Colonic mucosa (tissue), 4 donors: Measurements from ENCODE around the gene MASP2. TPM values are rescaled to one million over a fixed set of nuclear protein-coding genes. Genes with fewer than 3 reads are reported as not detected.
"Not testable (repeated sequence)": the region's sequence is repeated elsewhere in the genome, so short reads cannot be mapped to it uniquely, and the experiment has no call there.

Experiments
- DNase-seq: peaks from one replicate; pipeline ENCODE4 v3.0.0-alpha.2; 2020
- H3K27ac ChIP-seq: fragments of 200-600 bp; one replicate; pipeline ENCODE4 v1.8.0; 2021
- H3K27me3 ChIP-seq: fragments of 200-600 bp; one replicate; pipeline ENCODE4 v1.8.0; 2021
- H3K36me3 ChIP-seq: fragments of 200-600 bp; one replicate; pipeline ENCODE4 v1.8.0; 2021
- H3K4me1 ChIP-seq: fragments of 200-600 bp; one replicate; pipeline ENCODE4 v1.8.0; 2021; ENCODE audit warnings: mild to moderate bottlenecking
- H3K4me3 ChIP-seq: fragments of 200-600 bp; one replicate; pipeline ENCODE4 v1.8.0; 2021
- H3K9ac ChIP-seq, 2 donors: one replicate each; pipeline ENCODE4 v1.7.0; 2013; ENCODE audit warnings: control low read depth in 2 of 2, low read depth in 2 of 2, low read length in 2 of 2
- H3K9me3 ChIP-seq: fragments of 200-600 bp; one replicate; pipeline ENCODE4 v1.8.0; 2021
- intact Hi-C: fragments of 100-400 bp; cut with DNase I; formaldehyde crosslinking; loops from one replicate; pipeline ENCODE4 v1.14.1; 2022
- total RNA-seq, 2 donors: library from RNA; stranded (reverse); fragmentation: NEBNext Ultra II Directional in 1 of 2; extraction: Animal tissue kit (Norgen Biotek cat#: 25700) in 1 of 2; gene quantifications; one replicate each; pipeline ENCODE4 v1.2.1, GENCODE V29; 2021
- TF ChIP-seq, protein P1 (sequence below): fragments of 200-600 bp; IDR thresholded peaks from one replicate; pipeline ENCODE4 v1.8.0; 2022; ENCODE audit warnings: antibody characterized with exemption, mild to moderate bottlenecking
- donor health status: healthy.
- donor health status: DM: no; HTN: no; CAD: no.
- donor health status: DM: no; HTN: no; CAD: no.

Gene MASP2
- total RNA-seq, 2 donors from 2014 or later: 0.32 TPM; not detected in 1

DNA sequence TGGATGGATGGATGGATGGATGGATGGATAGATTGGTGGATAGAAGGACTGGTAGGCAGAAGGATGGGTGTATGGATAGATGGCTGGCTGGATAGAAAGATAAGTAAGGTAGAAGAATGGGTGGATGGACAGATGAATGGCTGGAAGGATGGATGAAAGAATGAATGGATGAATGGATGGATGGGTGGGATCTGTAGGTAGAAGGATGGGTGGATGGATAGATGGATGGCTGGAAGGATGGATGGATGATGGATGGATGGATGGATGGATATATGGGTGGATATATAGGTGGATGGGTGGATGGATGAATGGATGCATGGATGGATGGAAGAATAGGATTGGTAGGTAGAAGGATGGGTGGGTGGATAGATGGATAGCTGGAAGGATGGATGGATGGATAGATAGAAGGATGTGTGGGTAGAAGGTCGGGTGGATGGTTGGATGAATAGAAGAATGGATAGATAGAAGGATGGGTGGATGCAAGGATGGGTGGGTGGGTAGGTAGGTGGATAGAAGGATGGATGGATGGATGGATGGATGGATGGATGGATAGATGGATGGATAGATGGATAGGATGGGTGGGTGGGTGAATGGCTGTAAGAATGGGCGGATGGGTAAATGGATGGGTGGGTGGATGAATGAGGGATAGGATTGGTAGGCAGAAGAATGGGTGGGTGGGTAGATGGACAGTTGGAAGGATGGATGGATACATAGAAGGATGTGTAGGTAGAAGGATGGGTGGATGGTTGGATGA lies 7.5 kb downstream of the MASP2 start:
- Histone ChIP-seq H3K9me3 (no peaks in the 10 kb centered on the region), H3K4me1 (no peaks in the 10 kb centered on the region), H3K27me3 (no peaks in the 10 kb centered on the region), H3K36me3 (no peaks in the 10 kb centered on the region), H3K4me3 (no peak overlapping the region), H3K9ac (no peak overlapping the region), H3K27ac (no peak overlapping the region)
- intact Hi-C loops: loop anchor here (5.0 kb wide), 1 partner anchor 603 kb away; no protein-coding TSS in a partner anchor
- no peak for DNase-seq
- TF ChIP-seq, protein P1, sequence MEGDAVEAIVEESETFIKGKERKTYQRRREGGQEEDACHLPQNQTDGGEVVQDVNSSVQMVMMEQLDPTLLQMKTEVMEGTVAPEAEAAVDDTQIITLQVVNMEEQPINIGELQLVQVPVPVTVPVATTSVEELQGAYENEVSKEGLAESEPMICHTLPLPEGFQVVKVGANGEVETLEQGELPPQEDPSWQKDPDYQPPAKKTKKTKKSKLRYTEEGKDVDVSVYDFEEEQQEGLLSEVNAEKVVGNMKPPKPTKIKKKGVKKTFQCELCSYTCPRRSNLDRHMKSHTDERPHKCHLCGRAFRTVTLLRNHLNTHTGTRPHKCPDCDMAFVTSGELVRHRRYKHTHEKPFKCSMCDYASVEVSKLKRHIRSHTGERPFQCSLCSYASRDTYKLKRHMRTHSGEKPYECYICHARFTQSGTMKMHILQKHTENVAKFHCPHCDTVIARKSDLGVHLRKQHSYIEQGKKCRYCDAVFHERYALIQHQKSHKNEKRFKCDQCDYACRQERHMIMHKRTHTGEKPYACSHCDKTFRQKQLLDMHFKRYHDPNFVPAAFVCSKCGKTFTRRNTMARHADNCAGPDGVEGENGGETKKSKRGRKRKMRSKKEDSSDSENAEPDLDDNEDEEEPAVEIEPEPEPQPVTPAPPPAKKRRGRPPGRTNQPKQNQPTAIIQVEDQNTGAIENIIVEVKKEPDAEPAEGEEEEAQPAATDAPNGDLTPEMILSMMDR: no peak

DNA sequence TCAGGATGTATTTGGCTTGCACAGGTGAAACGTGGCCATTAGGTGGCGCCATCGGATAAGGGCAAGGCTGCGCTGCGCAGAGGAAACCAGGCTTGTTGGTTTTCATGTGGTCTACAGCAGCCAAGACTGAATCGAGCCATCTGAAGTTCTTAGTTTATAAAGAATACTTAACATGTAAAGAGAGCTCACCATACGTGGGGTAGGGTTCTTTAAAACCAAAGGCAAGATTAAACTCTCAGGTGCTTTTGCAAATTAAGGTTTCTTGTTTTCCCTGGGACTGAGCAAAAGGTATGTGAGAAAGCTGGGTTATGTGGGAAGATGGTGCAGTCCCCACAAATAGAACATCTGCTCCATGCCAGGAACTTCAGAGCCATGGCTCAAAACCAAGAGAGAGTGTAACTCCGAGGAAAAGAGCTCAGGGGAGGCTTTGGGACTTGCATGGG lies 9.3 kb downstream of the MASP2 start:
- no peaks in the 10 kb centered on the region for H3K4me1 ChIP-seq
- H3K9ac ChIP-seq: no peak overlapping the region
- peak; percentile 86 for DNase-seq
- H3K36me3 ChIP-seq: no peaks in the 10 kb centered on the region
- H3K27me3 ChIP-seq: no peaks in the 10 kb centered on the region
- intact Hi-C loops: loop anchor here (5.0 kb wide), 1 partner anchor 605 kb away; no protein-coding TSS in a partner anchor
- H3K9me3 ChIP-seq: no peaks in the 10 kb centered on the region
- no peak overlapping the region for H3K4me3 ChIP-seq
- H3K27ac ChIP-seq: no peak overlapping the region
- TF ChIP-seq, protein P1: peak; percentile 92

DNA sequence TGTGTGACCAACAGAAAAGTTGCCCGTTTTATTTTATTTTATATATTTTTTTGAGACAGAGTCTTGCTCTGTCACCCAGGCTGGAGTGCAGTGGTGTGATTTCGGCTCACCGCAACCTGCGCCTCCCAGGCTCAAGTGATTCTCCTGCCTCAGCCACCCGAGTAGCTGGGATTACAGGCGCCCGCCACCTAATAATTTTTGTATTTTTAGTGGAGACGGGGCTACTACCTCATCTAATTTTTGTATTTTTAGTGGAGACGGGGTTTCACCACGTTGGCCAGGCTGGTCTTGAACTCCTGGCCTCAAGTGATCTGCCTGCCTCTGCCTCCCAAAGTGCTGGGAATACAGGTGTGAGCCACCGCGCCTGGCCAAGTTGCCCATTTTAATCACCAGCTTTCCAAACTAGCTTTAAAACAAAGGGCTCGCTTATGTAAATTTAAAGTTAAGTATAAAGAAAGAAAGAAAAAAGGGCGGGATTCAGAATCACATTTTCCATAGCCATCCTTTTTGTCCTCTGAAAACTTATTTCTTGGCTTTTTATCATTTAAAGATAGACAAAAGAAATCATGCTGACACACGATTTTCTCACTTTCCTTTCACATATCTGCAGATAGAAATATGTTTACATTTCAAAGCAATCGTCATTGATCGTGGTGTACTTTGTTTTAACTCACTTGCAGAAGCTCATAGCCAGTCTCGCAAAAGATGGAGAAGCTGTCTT lies 9.9 kb downstream of the MASP2 start:
- not testable (repeated sequence) for H3K27ac ChIP-seq, H3K27me3 ChIP-seq, DNase-seq, H3K4me1 ChIP-seq, H3K36me3 ChIP-seq, H3K9ac ChIP-seq, H3K4me3 ChIP-seq, H3K9me3 ChIP-seq
- intact Hi-C loops: loop anchor here (5.0 kb wide), 1 partner anchor 605 kb away; no protein-coding TSS in a partner anchor

DNA sequence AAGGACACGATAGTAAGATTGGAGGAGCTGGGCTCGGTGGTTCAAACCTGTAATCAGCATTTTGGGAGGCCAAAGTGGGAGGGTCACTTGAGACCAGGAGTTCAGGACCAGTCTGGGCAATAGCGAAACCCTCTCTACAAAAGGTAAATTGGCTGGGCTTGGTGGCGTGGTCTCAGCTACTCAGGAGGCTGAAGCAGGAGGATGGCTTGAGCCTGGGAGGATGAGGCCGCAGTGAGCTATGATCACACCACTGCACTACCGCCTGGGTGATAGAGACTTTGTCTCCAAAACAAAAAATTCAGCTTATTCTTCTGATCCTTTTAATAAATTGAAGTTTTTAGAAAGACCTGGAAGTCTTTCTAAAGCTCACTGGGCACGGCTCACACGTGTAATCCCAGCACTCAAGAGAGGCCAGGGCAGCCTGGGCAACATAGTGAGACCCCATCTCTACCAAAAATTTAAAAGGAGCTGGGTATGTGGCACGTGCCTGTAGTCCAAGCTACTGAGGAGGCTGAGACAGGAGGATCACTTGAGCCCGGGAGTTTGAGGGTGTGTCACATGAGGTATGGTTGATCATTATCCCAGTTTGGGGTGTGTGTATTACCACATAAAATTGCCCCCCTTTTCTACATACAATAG lies 15.3 kb downstream of the MASP2 start:
- TF ChIP-seq, protein P1: no peak
- Histone ChIP-seq H3K4me1 (no peaks in the 10 kb centered on the region), H3K9ac (no peak overlapping the region), H3K36me3 (no peaks in the 10 kb centered on the region), H3K9me3 (no peaks in the 10 kb centered on the region), H3K27me3 (no peaks in the 10 kb centered on the region), H3K27ac (no peak overlapping the region), H3K4me3 (no peak overlapping the region)
- no peak for DNase-seq
- intact Hi-C loops: no loop called here

DNA sequence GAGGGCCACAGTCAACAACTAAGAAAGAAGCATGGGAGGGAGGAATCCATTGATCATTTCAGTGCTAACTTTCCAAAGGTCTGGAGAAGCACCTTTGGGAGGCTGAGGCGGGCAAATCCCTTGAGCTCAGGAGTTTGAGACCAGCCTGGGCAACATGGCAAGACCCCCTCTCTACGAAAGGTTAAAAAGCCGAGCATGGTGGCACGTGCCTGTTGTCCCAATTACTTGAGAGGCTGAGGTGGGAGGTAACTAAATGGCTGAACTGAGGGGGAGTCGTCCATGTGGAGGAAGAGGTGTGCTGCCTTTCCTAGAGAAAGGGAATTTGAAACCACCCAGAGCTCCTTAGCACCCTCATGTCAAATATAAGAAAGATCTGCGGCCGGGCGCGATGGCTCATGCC lies 16.2 kb downstream of the MASP2 start:
- Histone ChIP-seq H3K9me3 (no peaks in the 10 kb centered on the region), H3K4me1 (no peaks in the 10 kb centered on the region), H3K36me3 (no peaks in the 10 kb centered on the region), H3K27ac (no peak overlapping the region), H3K4me3 (no peak overlapping the region), H3K9ac (no peak overlapping the region), H3K27me3 (no peaks in the 10 kb centered on the region)
- intact Hi-C loops: no loop called here
- TF ChIP-seq, protein P1: no peak
- no peak for DNase-seq
